Kidney (tissue), 14 donors: Measurements from ENCODE around the gene DNAH6. TPM values are rescaled to one million over a fixed set of nuclear protein-coding genes. Genes with fewer than 3 reads are reported as not detected.

ENCODE experiments used
- DNase-seq, 5 donors: peaks; one replicate each; pipeline ENCODE4 v3.0.0-alpha.2; 2013 to 2020
- FAIRE-seq: peaks from 2 replicates; lab custom pipeline; 2012; peaks lifted over from hg19 to GRCh38; lab: Jason Lieb, UNC
- H3K27ac ChIP-seq, 2 donors: one replicate each; pipeline ENCODE4 v1.7.0; 2013; ENCODE audit warnings: low read depth in 2 of 2, low read length in 2 of 2, inconsistent platforms in 1 of 2
- H3K27me3 ChIP-seq: one replicate; pipeline ENCODE4 v1.7.1; 2013; ENCODE audit warnings: low read length, inconsistent platforms; ENCODE audit not compliant: control insufficient read depth, insufficient read depth
- H3K36me3 ChIP-seq, 3 donors: one replicate each; pipeline versions ENCODE4 v1.7.0 to v1.7.1; 2013; ENCODE audit warnings: low read length in 3 of 3, control low read depth in 1 of 3, inconsistent platforms in 1 of 3; ENCODE audit not compliant: insufficient read depth in 3 of 3, control insufficient read depth in 2 of 3
- H3K4me1 ChIP-seq, 3 donors: one replicate each; pipeline versions ENCODE4 v1.7.0 to v1.7.1; 2013; ENCODE audit warnings: low read length in 3 of 3, inconsistent platforms in 1 of 3, low read depth in 1 of 3; ENCODE audit not compliant: control insufficient read depth in 2 of 3, insufficient read depth in 2 of 3
- H3K4me3 ChIP-seq, 3 donors: one replicate each; pipeline versions ENCODE4 v1.7.0 to v1.8.1; 2013; ENCODE audit warnings: low read length in 3 of 3, control low read depth in 1 of 3, inconsistent platforms in 1 of 3
- H3K9ac ChIP-seq, 3 donors: one replicate each; pipeline versions ENCODE4 v1.7.0 to v1.7.1; 2013; ENCODE audit warnings: low read length in 3 of 3, control low read depth in 1 of 3, inconsistent platforms in 1 of 3
- H3K9me3 ChIP-seq, 3 donors: one replicate each; pipeline versions ENCODE4 v1.7.0 to v1.7.1; 2013; ENCODE audit warnings: low read length in 3 of 3, control low read depth in 1 of 3, inconsistent platforms in 1 of 3; ENCODE audit not compliant: control insufficient read depth in 2 of 3, insufficient read depth in 1 of 3
- intact Hi-C: fragments of 100-400 bp; cut with DNase I; formaldehyde crosslinking; loops from one replicate; pipeline ENCODE4 v1.11.1; 2022
- polyA plus RNA-seq: library from polyadenylated mRNA; stranded (reverse); fragments of 350-450 nt; fragmentation: Illumina TruSeq; extraction: RNeasy Lipid Tissue Mini Kit (QIAGEN cat#74804); gene quantifications from one replicate; pipeline ENCODE4 v1.2.3, GENCODE V29; 2014; ENCODE audit warnings: low read depth, low replicate concordance; ENCODE audit not compliant: insufficient read depth
- total RNA-seq: library from RNA; stranded (reverse); fragmentation: NEBNext Ultra II Directional; extraction: Animal tissue kit (Norgen Biotek cat#: 25700); gene quantifications from one replicate; pipeline ENCODE4 v1.2.1, GENCODE V29; 2021
- TF ChIP-seq, protein P1 (sequence below): IDR thresholded peaks from 3 replicates; pipeline ENCODE4 v1.5.1; 2012; ENCODE audit warnings: mild to moderate bottlenecking, moderate library complexity, borderline replicate concordance; ENCODE audit not compliant: insufficient read depth; ENCODE audit errors: extremely low read depth
- donor health status: control.
- donor health status: control.
- donor health status: control.
- donor health status: control.
- donor health status: control.
- donor health status: DM: yes; HTN: yes; CAD: no.
- donor health status: Normal renal cell carcinoma (clear cell type).

Gene DNAH6
- total and polyA plus RNA-seq, 2 donors from 2014 or later = 0.34 to 4.6 TPM

DNA sequence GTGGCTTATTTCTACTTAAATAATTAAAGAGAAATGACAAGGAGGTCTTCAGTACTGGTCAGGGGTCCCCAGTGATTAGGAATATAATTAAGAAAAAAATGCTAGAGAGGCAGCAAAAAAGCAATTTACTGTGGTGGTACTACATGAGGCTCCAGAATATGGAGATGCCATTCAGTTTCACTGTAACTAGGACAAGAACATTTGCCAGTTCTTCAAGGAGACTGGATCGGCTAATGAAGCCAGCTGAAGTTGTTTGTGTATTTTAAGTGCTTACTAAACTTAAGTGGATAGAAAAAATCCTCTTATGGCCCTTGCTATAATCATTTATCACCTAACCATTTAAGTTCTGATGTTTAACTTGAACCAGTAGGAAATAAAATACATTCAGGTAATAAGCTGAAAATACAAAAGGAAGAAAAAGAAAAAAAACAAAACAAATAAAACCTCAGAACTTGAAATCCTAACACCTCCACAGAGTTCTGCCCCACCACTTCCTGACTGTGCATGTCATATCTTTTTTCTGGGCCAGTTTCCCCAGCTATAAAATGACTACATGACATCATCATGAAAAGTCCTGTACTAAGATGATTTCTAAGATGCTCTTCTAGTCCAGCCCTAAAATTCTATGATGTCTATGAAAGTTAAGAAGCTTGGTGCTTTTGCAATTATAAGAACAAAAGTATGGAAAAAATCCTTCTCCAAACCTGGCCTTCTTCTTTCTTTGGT lies 266.6 kb downstream of the DNAH6 start:
- no peak overlapping the region for H3K9ac ChIP-seq
- H3K4me3 ChIP-seq = no peak overlapping the region
- no peaks in the 10 kb centered on the region for H3K27me3 ChIP-seq
- H3K4me1 ChIP-seq = no peaks in the 10 kb centered on the region
- H3K36me3 ChIP-seq = no peaks in the 10 kb centered on the region
- TF ChIP-seq, protein P1, sequence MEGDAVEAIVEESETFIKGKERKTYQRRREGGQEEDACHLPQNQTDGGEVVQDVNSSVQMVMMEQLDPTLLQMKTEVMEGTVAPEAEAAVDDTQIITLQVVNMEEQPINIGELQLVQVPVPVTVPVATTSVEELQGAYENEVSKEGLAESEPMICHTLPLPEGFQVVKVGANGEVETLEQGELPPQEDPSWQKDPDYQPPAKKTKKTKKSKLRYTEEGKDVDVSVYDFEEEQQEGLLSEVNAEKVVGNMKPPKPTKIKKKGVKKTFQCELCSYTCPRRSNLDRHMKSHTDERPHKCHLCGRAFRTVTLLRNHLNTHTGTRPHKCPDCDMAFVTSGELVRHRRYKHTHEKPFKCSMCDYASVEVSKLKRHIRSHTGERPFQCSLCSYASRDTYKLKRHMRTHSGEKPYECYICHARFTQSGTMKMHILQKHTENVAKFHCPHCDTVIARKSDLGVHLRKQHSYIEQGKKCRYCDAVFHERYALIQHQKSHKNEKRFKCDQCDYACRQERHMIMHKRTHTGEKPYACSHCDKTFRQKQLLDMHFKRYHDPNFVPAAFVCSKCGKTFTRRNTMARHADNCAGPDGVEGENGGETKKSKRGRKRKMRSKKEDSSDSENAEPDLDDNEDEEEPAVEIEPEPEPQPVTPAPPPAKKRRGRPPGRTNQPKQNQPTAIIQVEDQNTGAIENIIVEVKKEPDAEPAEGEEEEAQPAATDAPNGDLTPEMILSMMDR = no peak
- no peaks in the 10 kb centered on the region for H3K9me3 ChIP-seq
- DNase-seq (no peak), FAIRE-seq (no peak)
- intact Hi-C loops = no loop called here
- no peak overlapping the region for H3K27ac ChIP-seq

DNA sequence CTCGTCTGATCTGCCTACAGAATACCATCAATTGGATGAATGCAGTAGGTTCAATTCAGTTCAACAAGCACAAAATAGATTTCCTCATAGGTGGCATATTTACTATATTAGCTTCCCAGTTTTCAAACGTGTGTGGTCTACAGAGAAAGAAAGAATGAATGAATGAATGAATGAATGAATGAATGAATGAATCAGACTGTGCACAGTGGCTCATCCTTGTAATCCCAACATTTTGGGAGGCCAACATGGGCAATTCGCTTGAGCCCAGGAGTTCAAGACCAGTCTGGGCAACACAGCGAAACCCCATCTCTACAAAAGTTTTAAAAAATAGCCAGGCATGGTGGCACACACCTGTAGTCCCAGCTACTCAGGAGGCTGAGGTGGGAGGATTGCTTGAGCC lies 269.7 kb downstream of the DNAH6 start:
- TF ChIP-seq, protein P1 = no peak
- FAIRE-seq = no peak
- intact Hi-C loops = no loop called here

DNA sequence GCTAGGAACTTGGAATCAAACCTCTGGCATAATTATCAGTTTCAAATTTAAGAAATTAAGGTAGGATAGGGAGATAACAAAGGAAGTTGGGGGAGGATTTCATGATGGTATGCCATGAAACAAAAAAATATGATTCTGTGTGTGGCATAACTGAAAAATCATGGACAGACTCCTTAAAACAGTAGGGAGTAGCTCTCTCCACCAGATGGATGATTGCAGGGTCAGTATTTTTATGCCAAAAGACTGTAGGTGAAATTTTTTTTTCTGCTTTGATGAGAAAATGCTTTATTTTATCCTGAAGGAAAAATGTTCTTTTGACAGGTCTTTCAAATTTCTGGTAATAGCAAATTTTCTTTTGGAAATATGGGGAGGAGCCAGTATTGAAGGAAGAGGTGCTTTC lies 270.3 kb downstream of the DNAH6 start:
- no peaks in the 10 kb centered on the region for H3K36me3 ChIP-seq
- no peak overlapping the region for H3K27ac ChIP-seq
- intact Hi-C loops = no loop called here
- DNase-seq (no peak), FAIRE-seq (no peak)
- no peaks in the 10 kb centered on the region for H3K4me1 ChIP-seq
- TF ChIP-seq, protein P1 = no peak
- no peak overlapping the region for H3K4me3 ChIP-seq
- no peaks in the 10 kb centered on the region for H3K9me3 ChIP-seq
- no peaks in the 10 kb centered on the region for H3K27me3 ChIP-seq
- no peak overlapping the region for H3K9ac ChIP-seq

More for the DNA sequence above, 269.7 kb downstream of the DNAH6 start:
- H3K4me1 ChIP-seq = no peaks in the 10 kb centered on the region
- H3K36me3 ChIP-seq = no peaks in the 10 kb centered on the region
- no peaks in the 10 kb centered on the region for H3K9me3 ChIP-seq
- no peaks in the 10 kb centered on the region for H3K27me3 ChIP-seq
- H3K9ac ChIP-seq = no peak overlapping the region
- DNase-seq = no peak
- no peak overlapping the region for H3K27ac ChIP-seq
- H3K4me3 ChIP-seq = no peak overlapping the region
